HepG2 (cell line): ENCODE results near the gene TP53TG5. TPM values are rescaled to one million over a fixed set of nuclear protein-coding genes. Genes with fewer than 3 reads are reported as not detected.

Source experiments
- CBX5 ChIP-seq: sonication (generic); formaldehyde crosslinking; IDR thresholded peaks from 2 replicates; pipeline ENCODE4 v1.4.0; 2020; ENCODE audit warnings: missing genetic modification reagents, borderline replicate concordance
- CREB1 ChIP-seq, 2 experiments: fragments of 450-650 bp in 1 of 2; IDR thresholded peaks; 2 replicates each; pipeline ENCODE4 v1.6.1; 2016 to 2017; ENCODE audit warnings: control low read depth in 1 of 2, mild to moderate bottlenecking in 1 of 2, missing compliant biosample characterization in 1 of 2, missing genetic modification characterization in 1 of 2
- FOXC1 ChIP-seq: sonication (generic); formaldehyde crosslinking; IDR thresholded peaks from 2 replicates; pipeline ENCODE4 v1.8.0; 2022; ENCODE audit warnings: mild to moderate bottlenecking, missing genetic modification reagents, borderline replicate concordance
- FOXK2 ChIP-seq: fragments of 450-650 bp; IDR thresholded peaks from 2 replicates; pipeline ENCODE4 v1.6.1; 2016
- FOXM1 ChIP-seq: sonication (generic); formaldehyde crosslinking; IDR thresholded peaks from 2 replicates; pipeline ENCODE4 v1.5.0; 2020; ENCODE audit warnings: missing genetic modification reagents
- GLI4 ChIP-seq: sonication (generic); formaldehyde crosslinking; IDR thresholded peaks from 2 replicates; pipeline ENCODE4 v1.5.1; 2020; ENCODE audit warnings: missing genetic modification reagents, mild to moderate bottlenecking, moderate library complexity, borderline replicate concordance
- GPN1 ChIP-seq: sonication (generic); formaldehyde crosslinking; IDR thresholded peaks from 2 replicates; pipeline ENCODE4 v1.5.1; 2020; ENCODE audit warnings: missing genetic modification reagents, borderline replicate concordance
- HCFC1 ChIP-seq: fragments of 150-350 bp; IDR thresholded peaks from 2 replicates; pipeline ENCODE4 v1.6.1; 2014; ENCODE audit warnings: low read depth, low read length
- HDAC1 ChIP-seq: sonication (generic); formaldehyde crosslinking; IDR thresholded peaks from 2 replicates; pipeline ENCODE4 v1.5.1; 2020; ENCODE audit warnings: mild to moderate bottlenecking, missing genetic modification reagents
- HIC2 ChIP-seq: sonication (generic); formaldehyde crosslinking; IDR thresholded peaks from 2 replicates; pipeline ENCODE4 v1.9.0; 2022; ENCODE audit warnings: low read depth, missing genetic modification reagents
- NFKBIZ ChIP-seq: IDR thresholded peaks from 2 replicates; pipeline ENCODE4 v1.6.1; 2018; ENCODE audit warnings: missing genetic modification reagents, missing compliant biosample characterization
- ONECUT2 ChIP-seq: sonication (generic); formaldehyde crosslinking; IDR thresholded peaks from 2 replicates; pipeline ENCODE4 v1.4.0; 2020; ENCODE audit warnings: missing genetic modification reagents
- POLR2G ChIP-seq: fragments of 200-400 bp; formaldehyde crosslinking; IDR thresholded peaks from 2 replicates; pipeline ENCODE4 v1.6.1; 2018; ENCODE audit warnings: mild to moderate bottlenecking, low read depth, low read length, moderate library complexity
- PPARG ChIP-seq: conservative IDR thresholded peaks from 2 replicates; pipeline ENCODE4 v1.6.1; 2016; ENCODE audit warnings: missing biosample characterization, missing genetic modification reagents
- RARA ChIP-seq: IDR thresholded peaks from 2 replicates; pipeline ENCODE4 v1.6.1; 2016; ENCODE audit warnings: missing genetic modification reagents, missing compliant biosample characterization
- SNRNP70 ChIP-seq: fragments of 200-400 bp; formaldehyde crosslinking; IDR thresholded peaks from 2 replicates; pipeline ENCODE4 v1.6.1; 2017; ENCODE audit warnings: mild to moderate bottlenecking, low read depth, low read length, moderate library complexity
- THAP11 ChIP-seq: IDR thresholded peaks from 2 replicates; pipeline ENCODE4 v1.6.1; 2016; ENCODE audit warnings: missing biosample characterization, missing genetic modification reagents
- TP53 ChIP-seq: sonication (generic); formaldehyde crosslinking; conservative IDR thresholded peaks from 2 replicates; pipeline ENCODE4 v1.4.0; 2020; ENCODE audit warnings: missing genetic modification reagents
- ZBTB10 ChIP-seq: sonication (generic); formaldehyde crosslinking; IDR thresholded peaks from 2 replicates; pipeline ENCODE4 v1.4.0; 2020; ENCODE audit warnings: missing genetic modification reagents, borderline replicate concordance
- ZGPAT ChIP-seq: IDR thresholded peaks from 2 replicates; pipeline ENCODE4 v1.6.1; 2016; ENCODE audit warnings: mild to moderate bottlenecking
- ZNF20 ChIP-seq: sonication (generic); formaldehyde crosslinking; IDR thresholded peaks from 2 replicates; pipeline ENCODE4 v1.4.0; 2020; ENCODE audit warnings: mild to moderate bottlenecking, moderate library complexity, missing genetic modification reagents
- ZNF225 ChIP-seq: sonication (generic); formaldehyde crosslinking; IDR thresholded peaks from 2 replicates; pipeline ENCODE4 v1.4.0; 2020; ENCODE audit warnings: mild to moderate bottlenecking, missing genetic modification reagents
- ZNF713 ChIP-seq: sonication (generic); formaldehyde crosslinking; IDR thresholded peaks from 2 replicates; pipeline ENCODE4 v1.4.0; 2020; ENCODE audit warnings: mild to moderate bottlenecking, missing genetic modification reagents
- ZNF883 ChIP-seq: sonication (generic); formaldehyde crosslinking; IDR thresholded peaks from 2 replicates; pipeline ENCODE4 v1.5.1; 2020; ENCODE audit warnings: mild to moderate bottlenecking, missing genetic modification reagents; ENCODE audit errors: not compliant biosample characterization
- polyA plus RNA-seq, 8 experiments: library from polyadenylated mRNA; depleted of rRNA in 3 of 8; stranded (reverse) in 7 of 8; unstranded in 1 of 8; fragments of >200 nt; fragmentation: Illumina TruSeq in 4 of 8; extraction: Trizol in 4 of 8; gene quantifications; 2 replicates each; pipeline versions ENCODE4 v1.2.1 to v1.2.3, GENCODE V29; 2011 to 2016; ENCODE audit warnings: low read depth in 4 of 8, missing spikeins in 1 of 8, mixed read lengths in 1 of 8; ENCODE audit not compliant: insufficient read depth in 1 of 8
- total RNA-seq, 5 experiments: library from RNA; depleted of rRNA; stranded (reverse); fragments of >200 nt; fragmentation: Illumina TruSeq; extraction: Trizol; gene quantifications; 2 replicates each; pipeline ENCODE4 v1.2.3, GENCODE V29; 2016; ENCODE audit warnings: low read depth in 1 of 5

Gene TP53TG5
- total and polyA plus RNA-seq, 2 of the 13 experiments (the other 11 are each of a cell fraction or from before 2014, with no cell fraction given) = 0.11 TPM; not detected in 1

GRCh38 chr20:45346291-45346718 lies 31.8 kb downstream of the TP53TG5 start (continued):
- TF ChIP-seq ZNF20 (no peak), ZNF883 (CRISPR knock-in tag) (no peak), ONECUT2 (CRISPR knock-in tag) (no peak), ZBTB10 (CRISPR knock-in tag) (no peak), FOXM1 (no peak), POLR2G (no peak), CREB1 (IDR thresholded peaks at IDR 0.05) (no peak), CREB1 (CRISPR knock-in tag; IDR thresholded peaks at IDR 0.05) (no peak), NFKBIZ (CRISPR knock-in tag) (no peak), ZGPAT (CRISPR knock-in tag) (0 out of 2 replicates have a peak, but pooled peaks have one; percentile 11), HIC2 (no peak), TP53 (CRISPR knock-in tag) (no peak), GLI4 (CRISPR knock-in tag) (peak; percentile 60; the same call in 1 of the 2 replicates), RARA (peak; percentile 41; the same call in 1 of the 2 replicates), HDAC1 (CRISPR knock-in tag) (no peak), ZNF713 (no peak), CBX5 (CRISPR knock-in tag) (no peak), PPARG (CRISPR knock-in tag) (0 out of 2 replicates have a peak, but pooled peaks have one; percentile 8), ZNF225 (0 out of 2 replicates have a peak, but pooled peaks have one; percentile 33), HCFC1 (no peak), GPN1 (no peak), THAP11 (no peak), FOXC1 (no peak), SNRNP70 (no peak), FOXK2 (no peak)
